Hepatocyte (in vitro differentiated cells): ENCODE data around the gene TAP2. TPM values are rescaled to one million over a fixed set of nuclear protein-coding genes. Genes with fewer than 3 reads are reported as not detected.

Experiments
- DNase-seq: peaks from one replicate; pipeline ENCODE4 v3.0.0-alpha.2; 2016; ENCODE audit warnings: low spot score
- H2AFZ ChIP-seq: fragments of 200-600 bp; sonication (generic); 2 replicates; pipeline ENCODE4 v1.6.0; 2016; ENCODE audit warnings: antibody characterized with exemption, mild to moderate bottlenecking
- H3K27ac ChIP-seq: fragments of 200-600 bp; sonication (generic); 2 replicates; pipeline ENCODE4 v1.5.1; 2016; ENCODE audit warnings: mild to moderate bottlenecking
- H3K27me3 ChIP-seq: fragments of 200-600 bp; sonication (generic); 2 replicates; pipeline ENCODE4 v1.6.1; 2016
- H3K36me3 ChIP-seq: fragments of 200-600 bp; sonication (generic); replicated peaks from 2 replicates; pipeline ENCODE4 v1.5.1; 2016; ENCODE audit warnings: low read depth; ENCODE audit not compliant: insufficient read depth
- H3K4me1 ChIP-seq: fragments of 200-600 bp; sonication (generic); 2 replicates; pipeline ENCODE4 v1.5.1; 2016; ENCODE audit warnings: mild to moderate bottlenecking, moderate library complexity; ENCODE audit not compliant: insufficient read depth
- H3K4me2 ChIP-seq: fragments of 200-600 bp; sonication (generic); 2 replicates; pipeline ENCODE4 v1.6.0; 2016
- H3K4me3 ChIP-seq: fragments of 200-600 bp; sonication (generic); 2 replicates; pipeline ENCODE4 v1.5.1; 2016; ENCODE audit warnings: mild to moderate bottlenecking
- H3K79me2 ChIP-seq: fragments of 200-600 bp; sonication (generic); 2 replicates; pipeline ENCODE4 v1.6.0; 2017; ENCODE audit warnings: mild to moderate bottlenecking
- H3K9me2 ChIP-seq: fragments of 200-600 bp; sonication (generic); replicated peaks from 2 replicates; pipeline ENCODE4 v1.6.0; 2017; ENCODE audit warnings: mild to moderate bottlenecking; ENCODE audit not compliant: insufficient read depth
- H3K9me3 ChIP-seq: fragments of 200-600 bp; sonication (generic); 2 replicates; pipeline ENCODE4 v1.5.1; 2016; ENCODE audit warnings: low read depth, mild to moderate bottlenecking
- H4K20me1 ChIP-seq: fragments of 200-600 bp; sonication (generic); 2 replicates; pipeline ENCODE4 v1.6.0; 2016; ENCODE audit warnings: mild to moderate bottlenecking; ENCODE audit not compliant: insufficient read depth, poor library complexity, severe bottlenecking
- CTCF ChIP-seq: fragments of 200-600 bp; sonication (generic); IDR thresholded peaks from 2 replicates; pipeline ENCODE4 v1.5.1; 2016; ENCODE audit warnings: antibody characterized with exemption, mild to moderate bottlenecking; ENCODE audit not compliant: poor library complexity
- EZH2 ChIP-seq: fragments of 200-600 bp; sonication (generic); IDR thresholded peaks from 2 replicates; pipeline ENCODE4 v1.6.1; 2016; ENCODE audit warnings: antibody characterized with exemption, mild to moderate bottlenecking, borderline replicate concordance
- EZH2phosphoT487 ChIP-seq: fragments of 200-600 bp; sonication (generic); IDR thresholded peaks from one replicate; pipeline ENCODE4 v1.6.1; 2018; ENCODE audit warnings: antibody characterized with exemption, mild to moderate bottlenecking, low read depth, moderate library complexity; ENCODE audit not compliant: unreplicated experiment, severe bottlenecking
- WGBS: methylation state at CpG from one replicate; pipeline ENCODE4 v1.1.6; 2016; ENCODE audit warnings: low lambda C conversion rate; ENCODE audit errors: missing lambda C conversion rate; 5-methylcytosine and 5-hydroxymethylcytosine counted together
- polyA plus RNA-seq: library from polyadenylated mRNA; unstranded; fragments of >200 nt; fragmentation: Nextera tagmentation; extraction: Ambion mirVana; gene quantifications from 2 replicates; pipeline ENCODE4 v1.2.1, GENCODE V29; 2016
- total RNA-seq: library from RNA; depleted of rRNA; stranded (reverse); fragments of >200 nt; gene quantifications from 2 replicates; pipeline ENCODE4 v1.2.3, GENCODE V29; 2014

TAP2 gene
- total RNA-seq, result 5.9 and 11.7 TPM in 2 replicates
- polyA plus RNA-seq, result 1.2 and 1.7 TPM in 2 replicates

DNA sequence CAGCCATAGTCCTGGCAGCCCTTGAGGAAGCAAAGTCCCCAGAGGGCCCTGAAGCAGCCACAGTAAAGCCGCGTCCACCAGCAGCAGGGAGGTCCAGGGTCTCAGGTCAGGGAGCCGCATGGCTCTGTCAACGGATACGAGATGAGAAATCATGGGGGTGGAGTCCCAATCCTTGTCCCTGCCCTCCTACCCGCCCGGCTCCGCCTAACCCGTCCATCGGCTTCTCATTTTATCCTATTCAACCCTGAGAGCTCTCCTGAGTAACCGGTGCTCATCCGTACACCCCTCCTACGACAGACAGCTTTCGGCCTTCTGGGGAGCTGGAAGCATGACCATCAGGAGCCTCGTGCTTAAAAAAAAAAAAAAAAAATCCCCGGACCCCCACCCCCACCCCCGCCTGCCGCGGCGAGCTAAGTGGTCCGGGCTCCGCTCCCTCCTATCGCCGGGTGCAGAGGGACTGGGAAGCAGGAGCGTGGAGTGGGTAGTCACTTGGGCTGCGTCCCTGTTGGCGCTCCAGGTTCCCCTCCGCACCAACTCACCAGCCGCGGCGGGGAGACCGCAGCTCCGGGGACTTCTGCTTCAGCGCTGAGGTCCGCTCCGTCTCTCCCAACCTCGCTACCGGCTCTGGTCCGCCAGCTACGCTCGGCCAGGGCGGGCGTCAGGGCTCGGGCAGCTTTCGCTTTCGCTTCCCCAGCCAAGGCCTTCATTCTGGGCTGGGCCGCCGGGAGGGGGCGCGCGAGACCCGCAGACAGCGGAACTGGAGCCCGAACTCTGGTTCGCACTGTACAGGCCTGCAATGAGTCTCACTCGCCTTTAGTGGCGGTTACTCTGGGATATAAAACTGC is at the start of gene TAP2:
Gene TAP2, minus strand, starts transcription at position 626 of the 845 bp plus-strand sequence. Its CDS starts 506 bp downstream, at position 120.
- under 1% methylated on average over 50 of the region's 57 CpGs for WGBS
- Histone ChIP-seq H3K27ac (peak within 1 kb of the TSS; percentile 98), H2AFZ (peak within 1 kb of the TSS; percentile 99)

GRCh38 chr6:32887616-32888015 is 49.1 kb upstream of the TAP2 start:
- H3K4me3 ChIP-seq, result no peak overlapping the region
- no peaks in the 10 kb centered on the region for H4K20me1 ChIP-seq
- 85% methylated on average over 5 of the region's 5 CpGs for WGBS
- no peaks in the 10 kb centered on the region for H3K4me1 ChIP-seq
- no peaks in the 10 kb centered on the region for H3K79me2 ChIP-seq
- no peak overlapping the region for H3K4me2 ChIP-seq
- no peaks in the 10 kb centered on the region for H3K36me3 ChIP-seq
- H3K27me3 ChIP-seq, result peaks cover 6% of the 10 kb centered on the region
- DNase-seq, result no peak
- H3K27ac ChIP-seq, result no peak overlapping the region
- no peaks in the 10 kb centered on the region for H3K9me3 ChIP-seq
- H2AFZ ChIP-seq, result no peak overlapping the region
- H3K9me2 ChIP-seq, result no peaks in the 10 kb centered on the region
- TF ChIP-seq EZH2, result no peak
- no peak for TF ChIP-seq CTCF
- TF ChIP-seq EZH2phosphoT487, result no peak

More for the DNA sequence above, at the start of gene TAP2:
- H3K79me2 ChIP-seq, result no peaks in the 10 kb centered on the region
- TF ChIP-seq EZH2, result no peak
- peak; percentile 99 for TF ChIP-seq CTCF
- no peaks in the 10 kb centered on the region for H3K9me3 ChIP-seq
- no peaks in the 10 kb centered on the region for H3K36me3 ChIP-seq
- DNase-seq, result peak; percentile 96
- H3K9me2 ChIP-seq, result no peaks in the 10 kb centered on the region
- peak within 1 kb of the TSS; percentile 99 for H3K4me3 ChIP-seq
- H3K4me1 ChIP-seq, result peaks cover 7% of the 10 kb centered on the region
- no peaks in the 10 kb centered on the region for H3K27me3 ChIP-seq
- H4K20me1 ChIP-seq, result no peaks in the 10 kb centered on the region
- H3K4me2 ChIP-seq, result peak within 1 kb of the TSS; percentile 96

- Histone ChIP-seq H3K27ac (no peak overlapping the region), H3K79me2 (no peaks in the 10 kb centered on the region), H3K9me3 (no peaks in the 10 kb centered on the region), H3K4me2 (no peak overlapping the region), H4K20me1 (no peaks in the 10 kb centered on the region), H3K36me3 (no peaks in the 10 kb centered on the region), H2AFZ (no peak overlapping the region), H3K4me1 (no peaks in the 10 kb centered on the region), H3K27me3 (peaks cover 6% of the 10 kb centered on the region), H3K9me2 (no peaks in the 10 kb centered on the region), H3K4me3 (no peak overlapping the region)
- 66% methylated on average over 3 of the region's 3 CpGs for WGBS
- TF ChIP-seq EZH2phosphoT487 (no peak), CTCF (no peak), EZH2 (no peak)
- DNase-seq, result no peak
Observed at GRCh38 chr6:32886681-32887383, 48.3 kb upstream of the TAP2 start.
